Measurements from ENCODE around the gene DBI.
A peak's percentile ranks its signal among the peaks of the same experiment; 100 is the strongest.

Gene DBI

DNA sequence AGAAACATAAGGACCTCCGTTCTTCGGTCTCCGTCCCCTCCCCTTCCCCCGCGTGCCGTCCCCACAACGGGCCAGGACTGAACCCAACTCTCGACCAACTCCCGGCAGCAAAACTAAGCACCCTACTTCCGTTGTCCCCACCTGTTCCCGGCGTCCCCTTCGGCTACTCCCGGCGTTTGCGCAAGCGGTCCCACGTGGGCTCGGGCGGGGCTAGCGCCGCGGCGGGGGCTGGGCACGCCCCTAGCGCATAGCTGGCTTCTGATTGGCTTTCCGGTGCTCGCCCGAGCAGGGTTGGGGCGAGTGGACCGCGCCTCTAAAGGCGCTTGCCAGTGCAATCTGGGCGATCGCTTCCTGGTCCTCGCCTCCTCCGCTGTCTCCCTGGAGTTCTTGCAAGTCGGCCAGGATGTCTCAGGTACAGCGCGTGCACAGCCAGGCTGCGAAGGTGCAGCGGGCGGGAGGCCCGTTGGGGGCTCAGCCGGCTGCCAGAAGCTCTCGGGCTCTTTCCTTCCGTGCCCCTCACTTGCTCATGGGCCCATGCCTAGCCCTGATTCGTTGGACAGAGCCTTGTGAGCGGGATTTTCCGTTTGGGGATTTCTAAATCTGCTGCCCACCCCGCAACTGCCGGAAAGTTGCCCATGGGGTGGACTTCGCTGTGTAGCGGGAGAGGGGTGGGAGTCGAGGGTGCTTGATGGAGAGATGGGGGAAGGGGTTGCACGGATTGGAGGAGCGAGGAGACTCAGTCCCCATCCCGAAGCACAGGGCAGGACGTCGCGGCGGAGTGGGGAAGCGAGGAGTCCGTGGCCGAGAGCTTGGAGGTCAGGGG lies at the start of gene DBI, which contains the start of gene C2orf76:
DBI (plus strand) TSS at position 329 of the 823 bp plus-strand sequence; CDS start at position 404, 75 bp downstream.
C2orf76 (minus strand) TSS at position 186 of the 823 bp plus-strand sequence. CDS start 26,875 bp downstream, outside the sequence.
- DNase-seq (ENCODE audit: low read depth in 2 of 2), result peak; percentile 85 to 87

DNA sequence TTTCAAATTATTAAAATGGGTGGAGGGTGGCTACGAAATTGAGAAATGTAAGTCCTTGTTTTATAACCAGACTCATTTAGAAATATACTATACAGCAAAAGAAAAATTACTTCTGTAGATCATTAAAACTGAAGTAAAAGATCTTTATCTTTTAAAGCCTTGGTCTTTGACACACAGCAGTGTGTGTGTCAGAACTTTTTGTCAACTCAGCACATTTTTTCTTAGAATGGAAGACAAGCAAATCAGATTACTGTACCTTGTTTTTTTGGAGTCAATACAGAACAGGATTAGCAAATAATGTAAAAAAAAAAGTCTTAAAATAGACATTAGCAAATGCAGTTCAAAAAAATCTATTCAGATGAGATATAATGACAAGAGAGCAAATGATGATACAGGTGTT lies 49.2 kb upstream of the DBI start:
- no peak for DNase-seq (ENCODE audit: low read depth in 2 of 2)

DNA sequence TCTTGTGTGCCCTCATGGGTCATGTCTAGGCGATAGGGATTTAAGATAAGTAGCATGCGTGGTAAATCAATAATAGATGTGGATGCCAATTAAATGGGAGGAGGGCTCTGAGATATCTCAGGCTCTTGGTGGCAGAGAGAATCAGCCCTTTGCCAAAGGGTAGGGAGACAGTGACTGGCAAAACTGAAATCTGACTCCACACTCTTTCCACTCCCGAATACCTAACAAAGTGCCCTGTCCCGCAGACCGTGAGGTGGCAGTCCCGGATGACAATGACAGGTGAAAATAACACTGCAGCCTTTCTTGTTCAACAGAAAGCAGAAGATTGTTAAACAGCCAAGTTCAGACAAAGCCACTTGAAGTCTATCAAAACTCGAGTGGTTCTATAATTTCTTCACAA lies 47.2 kb upstream of the DBI start:
- DNase-seq (ENCODE audit: low read depth in 2 of 2), result no peak

DNA sequence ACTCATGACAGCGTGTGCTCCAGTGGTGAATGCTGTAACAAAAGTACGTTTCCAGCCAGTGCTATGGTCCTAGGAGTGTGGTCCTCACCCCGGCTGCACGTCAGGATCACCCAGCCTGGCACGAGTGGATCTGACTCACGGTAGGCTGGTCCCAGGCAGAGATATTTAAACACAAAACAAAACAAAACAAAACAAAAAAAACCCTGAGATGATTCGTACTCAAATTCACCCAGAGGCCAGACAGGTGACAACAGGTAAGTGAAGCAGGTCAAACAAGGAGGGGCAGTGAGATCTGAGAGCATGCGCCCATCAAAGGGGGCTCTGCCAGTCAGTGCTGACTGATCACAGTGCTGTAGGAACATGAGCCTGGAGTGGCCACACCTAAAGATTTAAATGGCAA lies 43.3 kb upstream of the DBI start:
- no peak for DNase-seq (ENCODE audit: low read depth in 2 of 2)

DNA sequence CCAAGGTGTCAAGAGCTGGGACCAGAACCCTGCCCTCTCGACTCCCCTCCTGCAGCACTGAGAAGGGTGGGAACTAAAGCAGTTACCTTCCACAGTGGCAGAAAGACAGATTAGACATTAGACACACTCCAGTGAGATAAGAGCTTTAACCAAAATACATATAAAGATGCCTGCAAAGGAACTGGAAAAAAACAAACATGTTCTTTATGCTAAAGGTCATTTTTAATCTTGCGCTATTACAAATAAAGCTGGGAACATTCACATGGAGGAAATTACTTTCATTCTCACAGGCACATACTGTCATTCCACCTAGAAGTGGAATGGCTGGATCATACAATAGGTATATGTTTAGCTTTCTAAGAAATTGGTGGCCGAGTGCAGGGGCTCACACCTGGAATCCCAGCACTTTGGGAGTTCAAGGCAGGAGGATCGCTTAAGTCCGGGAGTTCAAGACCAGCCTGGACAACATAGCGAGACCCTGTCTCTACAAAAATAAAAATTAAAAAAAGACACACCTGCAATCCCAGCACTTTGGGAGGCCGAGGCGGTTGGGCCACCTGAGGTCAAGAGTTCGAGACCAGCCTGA lies 42.0 kb upstream of the DBI start:
- no peak for DNase-seq (ENCODE audit: low read depth in 2 of 2)

DNA sequence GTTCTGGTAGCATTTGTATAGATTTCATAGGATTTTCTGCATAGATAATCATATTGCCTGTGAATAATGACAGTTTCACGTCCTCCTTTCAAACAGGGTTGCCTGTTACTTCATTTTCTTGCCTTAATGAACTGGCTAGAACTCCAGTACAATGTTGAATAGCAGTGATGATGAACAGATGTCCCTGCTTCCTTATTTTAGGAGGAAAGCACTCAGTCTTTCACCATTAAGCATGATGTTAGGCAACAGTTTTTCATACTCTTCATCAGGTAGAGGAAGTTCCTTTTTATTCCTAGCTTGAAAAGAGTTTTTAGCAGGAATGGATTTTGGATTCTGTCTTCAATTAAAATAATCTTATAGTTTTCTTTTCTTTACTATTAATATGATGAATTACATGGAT lies 39.8 kb upstream of the DBI start:
- no peak for DNase-seq (ENCODE audit: low read depth in 2 of 2)

DNA sequence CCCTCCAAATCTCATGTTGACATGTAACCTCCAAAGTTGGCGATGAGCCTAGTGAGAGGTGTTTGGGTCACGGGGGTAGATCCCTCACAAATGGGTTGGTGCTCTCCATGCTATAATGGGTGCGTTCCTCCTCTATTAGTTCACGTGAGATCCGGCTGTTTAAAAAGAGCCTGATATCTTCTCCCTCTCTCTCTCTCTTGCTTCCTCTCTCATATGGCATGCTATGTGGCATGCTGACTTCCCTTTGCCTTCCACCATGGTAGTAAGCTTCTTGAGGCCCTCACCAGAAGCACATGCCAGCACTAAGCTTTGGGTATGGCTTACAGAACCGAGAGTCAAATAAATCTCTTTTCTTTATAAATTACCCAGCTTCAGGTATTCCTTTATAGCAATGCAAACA lies 39.3 kb upstream of the DBI start:
- DNase-seq (ENCODE audit: low read depth in 2 of 2), result no peak

DNA sequence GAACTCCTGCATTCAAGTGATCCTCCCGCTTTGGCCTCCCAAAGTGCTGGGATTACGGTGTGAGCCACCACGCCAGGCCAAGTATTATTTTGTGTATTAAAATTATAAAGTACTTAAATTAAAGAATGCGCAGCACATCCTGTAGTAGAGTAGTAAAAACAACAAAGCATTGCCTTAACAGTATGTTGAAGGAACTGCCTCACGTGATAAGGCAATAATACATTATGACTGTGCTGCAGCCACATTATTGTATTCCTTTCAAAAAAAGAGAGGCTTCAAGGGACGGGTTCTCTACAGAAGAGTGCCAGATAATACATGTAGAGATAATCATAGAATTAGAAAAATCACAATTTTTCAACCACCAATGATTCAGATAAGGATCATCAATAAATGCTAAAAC lies 33.8 kb upstream of the DBI start:
- DNase-seq (ENCODE audit: low read depth in 2 of 2), result no peak

DNA sequence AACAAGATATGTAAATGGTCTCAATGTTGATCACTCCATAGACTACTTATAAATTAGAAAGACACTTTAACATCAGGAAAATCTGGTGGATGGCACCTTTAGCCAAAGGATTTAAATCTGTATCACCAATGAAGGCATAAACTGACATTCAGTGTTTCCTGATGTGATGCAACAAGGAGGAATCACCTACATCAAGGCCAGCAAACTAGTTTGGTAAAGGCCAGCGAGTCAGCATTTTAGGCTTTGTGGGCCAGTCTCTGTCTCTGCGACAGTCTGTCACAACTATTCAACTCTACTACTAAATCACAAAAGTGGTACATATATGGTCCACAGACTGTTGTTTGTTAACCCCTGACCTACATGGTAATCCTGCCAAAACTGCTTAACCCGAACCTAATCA lies 33.4 kb upstream of the DBI start:
- DNase-seq (ENCODE audit: low read depth in 2 of 2), result no peak

DNA sequence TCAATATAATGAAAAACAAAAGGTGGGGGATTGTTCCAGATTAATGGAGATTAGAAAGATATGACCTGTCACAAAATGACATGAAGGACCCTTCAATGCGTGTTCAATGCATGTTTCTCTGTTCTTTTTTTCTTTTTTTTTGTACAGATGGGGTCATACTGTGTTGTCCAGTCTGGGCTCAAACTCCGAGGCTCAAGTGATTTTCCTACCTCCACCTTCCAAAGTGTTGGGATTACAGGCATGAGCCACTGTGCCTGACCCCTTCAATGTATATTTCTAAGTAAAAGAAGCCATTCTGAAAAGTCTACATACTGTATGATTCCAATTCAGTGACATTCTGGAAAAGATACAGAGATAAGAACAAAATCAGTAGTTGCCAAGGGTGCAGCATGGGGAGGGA lies 32.9 kb upstream of the DBI start:
- DNase-seq (ENCODE audit: low read depth in 2 of 2), result no peak

DNA sequence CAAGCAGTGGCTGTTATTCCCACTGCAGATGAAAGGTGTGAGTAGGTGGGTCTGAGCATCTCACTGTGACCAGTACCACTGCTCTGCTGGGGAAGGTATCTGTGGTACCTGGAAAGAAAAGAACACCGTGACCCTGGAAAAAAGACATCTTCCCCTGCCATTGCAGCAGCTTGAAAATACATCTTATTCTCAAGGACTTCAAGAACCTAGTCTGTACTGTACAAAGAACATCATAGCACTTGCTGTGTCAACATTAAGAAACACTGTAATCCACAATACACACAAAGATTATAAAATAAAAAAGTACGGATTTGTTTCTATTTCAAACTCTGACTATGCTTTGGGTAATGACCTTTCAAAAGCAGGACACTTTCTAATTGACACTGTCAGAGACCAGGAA lies 29.0 kb upstream of the DBI start:
- DNase-seq (ENCODE audit: low read depth in 2 of 2), result no peak

DNA sequence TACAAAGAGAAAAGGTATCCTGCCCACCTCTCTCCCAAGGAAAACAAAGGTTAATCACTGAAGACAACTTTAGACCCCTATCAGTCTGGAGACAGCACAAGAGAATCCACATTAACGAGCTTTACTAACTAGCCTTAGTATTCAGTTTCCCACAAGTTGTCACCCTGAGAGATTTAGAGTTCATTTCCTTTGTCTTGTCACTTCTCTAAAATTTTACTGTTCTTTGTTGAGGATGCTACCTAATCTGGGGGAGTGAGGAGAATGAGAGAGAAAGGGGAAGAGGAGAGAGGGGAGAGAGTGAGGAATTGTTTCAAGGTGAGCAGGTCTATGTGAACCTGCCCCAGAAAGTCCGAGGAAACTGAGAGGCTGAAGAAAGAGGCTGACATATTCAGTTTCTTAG lies 28.5 kb upstream of the DBI start:
- DNase-seq (ENCODE audit: low read depth in 2 of 2), result no peak

DNA sequence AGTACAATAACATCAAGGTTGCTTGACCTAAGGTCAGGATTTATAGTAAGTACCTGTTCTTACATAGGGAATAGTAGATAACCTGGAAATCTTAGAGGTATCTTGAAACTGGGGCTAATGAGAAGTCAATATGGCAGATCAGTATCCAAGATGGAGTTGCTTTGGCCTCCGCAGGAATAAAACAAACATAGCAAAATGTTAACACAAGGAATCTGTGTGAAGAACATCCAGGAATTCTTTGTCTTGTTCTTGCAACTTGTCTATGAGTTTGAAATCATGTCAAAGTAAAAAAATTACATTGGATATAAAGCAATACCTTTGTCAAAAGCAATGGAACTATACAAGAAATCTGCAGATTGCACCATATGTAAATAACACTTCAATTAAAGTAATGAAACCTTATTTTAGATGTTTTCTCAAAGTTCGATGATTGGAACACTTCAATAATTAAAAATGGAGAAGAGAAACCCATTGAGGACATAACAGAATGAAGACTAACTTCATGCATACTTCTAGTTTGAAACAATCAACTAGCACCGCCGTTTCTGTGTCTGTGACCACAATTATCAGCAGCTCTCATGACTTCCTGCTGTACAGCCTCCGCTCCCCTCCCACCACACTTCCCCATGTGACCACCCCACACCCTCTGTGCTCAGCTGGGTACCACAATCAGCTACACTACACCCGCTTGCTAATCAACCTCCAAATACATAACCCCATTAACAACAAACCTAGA lies 27.8 kb upstream of the DBI start:
- peak in 1 of 2 donors; percentile 3 for DNase-seq (ENCODE audit: low read depth in 2 of 2)

DNA sequence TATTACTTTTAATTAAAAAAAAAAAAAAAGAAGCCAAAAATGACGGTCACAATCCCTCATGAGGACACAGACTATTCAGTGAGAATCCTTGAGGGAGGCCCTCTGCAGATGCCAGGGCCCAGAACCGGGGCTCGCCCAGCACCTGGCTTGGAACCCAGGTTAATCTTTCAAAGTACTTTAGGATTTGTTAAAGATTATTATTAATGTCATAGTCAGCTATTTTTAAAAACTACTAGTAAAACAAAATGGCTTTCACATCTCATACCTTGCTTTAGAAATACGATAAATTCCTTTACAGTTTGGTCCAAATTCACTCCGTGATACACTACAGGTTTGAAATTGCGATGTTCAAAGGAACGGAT lies 27.2 kb upstream of the DBI start:
- DNase-seq (ENCODE audit: low read depth in 2 of 2), result no peak

DNA sequence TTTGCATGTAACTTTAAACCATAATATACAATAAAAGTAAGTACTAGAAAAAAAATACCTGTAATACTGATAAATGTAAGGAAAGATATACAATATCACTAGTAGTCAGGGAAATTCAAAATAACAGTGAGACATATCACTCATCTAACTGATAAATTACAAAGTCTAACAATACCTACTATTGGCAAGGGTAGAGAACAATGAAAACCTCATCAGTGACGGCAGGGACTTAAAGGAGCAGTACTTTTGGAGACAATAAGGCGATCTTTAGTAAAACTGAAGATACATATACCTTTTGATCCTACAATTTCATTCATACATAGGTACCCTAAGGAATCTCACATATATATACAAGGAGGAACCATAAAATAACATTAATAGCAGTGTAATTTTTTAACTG lies 25.1 kb upstream of the DBI start:
- no peak for DNase-seq (ENCODE audit: low read depth in 2 of 2)

DNA sequence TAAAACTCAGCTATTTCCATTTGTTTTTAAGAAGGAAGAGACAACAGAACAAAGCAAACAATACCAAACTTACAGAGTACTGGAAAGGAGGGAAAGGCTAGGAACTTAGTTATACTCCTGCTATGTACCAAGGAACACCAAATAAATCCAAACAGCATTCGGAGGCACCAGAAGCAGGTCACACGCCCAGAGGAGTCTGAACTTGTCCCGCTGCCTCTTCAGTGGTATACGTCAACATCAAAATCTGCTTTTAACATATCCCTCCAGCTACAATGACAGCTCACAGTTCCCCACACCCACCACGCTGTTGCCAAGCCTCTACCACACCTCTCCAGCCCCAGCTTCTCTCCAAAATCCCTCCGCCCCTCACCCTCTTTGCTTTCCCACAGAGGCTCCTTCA lies 17.5 kb upstream of the DBI start:
- no peak for DNase-seq (ENCODE audit: low read depth in 2 of 2)

DNA sequence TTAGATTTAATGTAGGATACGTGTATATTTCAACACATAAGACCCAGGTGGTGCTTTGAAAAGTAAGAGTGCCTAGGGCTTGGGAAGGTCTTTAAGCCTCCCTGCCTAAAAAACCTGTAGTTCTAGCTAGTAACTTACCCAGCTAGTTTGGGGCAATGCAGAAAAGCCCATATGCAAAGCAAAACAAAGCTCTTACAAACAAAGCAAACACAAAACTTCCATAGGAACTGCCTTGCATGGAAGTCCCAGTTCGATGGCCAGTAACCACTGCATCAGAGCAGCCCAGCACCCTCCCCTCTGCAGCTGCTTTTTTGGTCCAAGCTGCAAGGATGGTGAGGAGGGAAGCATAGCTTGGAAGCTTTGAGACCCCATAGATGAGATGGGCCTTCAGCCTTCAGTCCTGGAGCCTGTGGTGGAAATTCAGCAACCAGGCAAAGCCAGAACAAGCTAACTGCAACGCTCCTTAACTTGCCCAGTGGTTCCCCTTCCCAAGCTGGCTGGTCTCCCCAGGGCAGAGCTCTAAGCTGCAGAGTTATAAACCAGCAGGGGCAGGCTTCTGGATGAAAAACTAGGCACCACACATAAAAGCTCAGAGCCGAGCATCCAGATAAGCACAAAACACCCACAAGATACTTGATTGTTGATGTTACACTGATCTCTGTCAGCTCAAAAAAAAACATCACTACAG lies 16.3 kb upstream of the DBI start:
- DNase-seq (ENCODE audit: low read depth in 2 of 2), result no peak

DNA sequence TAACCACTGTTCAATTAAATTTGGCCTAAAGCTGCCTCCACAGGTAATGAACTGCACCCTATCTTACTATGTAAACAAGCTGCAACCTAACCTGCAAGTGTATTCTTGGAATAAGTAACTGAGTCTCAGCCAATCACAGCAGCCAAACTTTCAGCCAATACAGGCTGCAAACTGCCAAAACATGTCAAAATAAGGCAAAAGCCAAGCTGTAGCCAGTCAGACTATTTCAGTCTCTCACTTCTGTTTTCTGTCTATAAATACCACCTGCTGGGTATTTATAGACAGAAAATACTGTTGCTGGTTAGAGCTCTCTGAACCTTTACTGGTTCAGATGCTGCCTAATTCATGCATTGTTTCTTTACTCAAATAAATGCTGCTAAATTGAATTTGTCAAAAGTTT lies 14.4 kb upstream of the DBI start:
- no peak for DNase-seq (ENCODE audit: low read depth in 2 of 2)

DNA sequence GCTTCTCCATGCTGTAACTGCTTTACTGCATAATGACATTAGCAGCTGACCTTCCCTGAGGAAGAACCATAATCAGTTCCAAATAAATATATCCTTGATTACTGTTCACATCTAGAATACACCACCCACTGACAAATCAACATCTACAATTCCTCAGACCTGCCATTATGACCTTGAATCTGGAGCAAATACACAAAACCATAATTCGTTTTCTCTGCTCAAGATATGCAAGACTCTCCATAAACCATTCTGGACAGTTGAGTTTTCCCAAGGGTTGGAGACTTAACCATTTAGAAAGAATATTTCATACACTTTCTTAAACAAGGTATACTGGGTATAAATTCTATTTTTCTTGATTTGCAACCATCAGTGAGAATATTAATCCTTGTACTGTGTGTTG lies 11.9 kb upstream of the DBI start:
- no peak for DNase-seq (ENCODE audit: low read depth in 2 of 2)

DNA sequence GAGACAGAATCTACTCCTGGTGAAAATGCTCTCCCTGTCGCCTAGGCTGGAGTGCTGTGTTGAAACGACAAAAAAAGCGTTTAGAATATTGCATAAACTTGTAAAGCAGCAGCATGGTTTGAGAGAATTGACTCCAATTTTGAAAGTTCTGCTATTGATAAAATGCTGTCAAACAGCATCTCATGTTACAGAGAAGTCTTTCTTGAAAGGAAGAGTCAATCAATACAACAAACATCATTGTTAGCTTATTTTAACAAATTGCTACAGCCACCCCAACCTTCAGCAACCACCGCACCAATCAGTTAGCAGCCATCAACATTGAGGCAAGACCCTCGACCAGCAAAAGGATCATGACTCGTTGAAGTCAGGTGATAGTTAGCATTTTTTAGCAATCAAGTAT lies 7.0 kb upstream of the DBI start:
- DNase-seq (ENCODE audit: low read depth in 2 of 2), result no peak

DNA sequence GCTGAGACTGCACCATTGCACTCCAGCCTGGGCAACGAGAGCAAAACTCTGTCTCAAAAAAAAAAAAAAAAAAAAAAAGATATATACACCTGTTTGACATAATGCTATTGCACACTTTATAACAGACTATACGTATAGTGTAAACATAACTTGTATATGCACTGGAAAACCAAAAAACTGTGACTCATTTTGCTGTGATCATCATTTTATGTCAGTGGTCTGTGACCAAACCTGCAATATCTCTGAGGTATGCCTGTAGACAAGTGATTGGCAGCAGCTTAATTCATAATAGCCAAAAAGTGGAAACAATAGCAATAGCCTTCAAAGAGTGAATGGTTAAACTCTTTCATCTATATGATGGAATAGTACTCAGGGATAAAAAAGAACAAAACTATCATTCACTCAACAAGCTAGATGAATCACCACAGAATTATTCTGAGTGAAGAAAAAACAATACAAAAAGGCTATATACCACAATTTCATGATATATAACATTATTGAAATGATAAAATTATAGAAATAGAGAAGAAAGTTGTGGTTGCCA lies 6.3 kb upstream of the DBI start:
- no peak for DNase-seq (ENCODE audit: low read depth in 2 of 2)

DNA sequence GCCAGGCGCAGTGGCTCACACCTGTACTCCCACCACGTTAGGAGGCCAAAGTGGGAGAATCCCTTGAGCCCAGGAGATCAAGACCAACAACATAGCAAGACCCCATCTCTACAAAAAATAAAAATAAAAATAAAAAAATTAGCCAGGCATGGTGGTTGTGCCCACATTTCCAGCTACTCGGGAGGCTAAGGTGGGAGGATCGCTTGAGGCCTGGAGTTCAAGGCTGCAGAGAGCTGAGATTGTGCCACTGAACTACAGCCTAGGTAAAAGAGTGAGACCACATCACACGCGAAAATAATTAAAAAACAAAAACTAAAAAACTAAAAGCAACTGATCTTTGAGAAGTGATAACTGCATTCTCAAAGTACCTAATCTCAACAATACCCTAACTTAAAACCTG lies 2.0 kb upstream of the DBI start:
- DNase-seq (ENCODE audit: low read depth in 2 of 2), result no peak
